ENCODE results near the gene IQUB. TPM values are rescaled to one million over a fixed set of nuclear protein-coding genes. Genes with fewer than 3 reads are reported as not detected.
"Not testable (repeated sequence)": the region's sequence is repeated elsewhere in the genome, so short reads cannot be mapped to it uniquely, and the experiment has no call there.

The IQUB gene
- polyA plus RNA-seq, 1 experiment, result 0.02 TPM

DNA sequence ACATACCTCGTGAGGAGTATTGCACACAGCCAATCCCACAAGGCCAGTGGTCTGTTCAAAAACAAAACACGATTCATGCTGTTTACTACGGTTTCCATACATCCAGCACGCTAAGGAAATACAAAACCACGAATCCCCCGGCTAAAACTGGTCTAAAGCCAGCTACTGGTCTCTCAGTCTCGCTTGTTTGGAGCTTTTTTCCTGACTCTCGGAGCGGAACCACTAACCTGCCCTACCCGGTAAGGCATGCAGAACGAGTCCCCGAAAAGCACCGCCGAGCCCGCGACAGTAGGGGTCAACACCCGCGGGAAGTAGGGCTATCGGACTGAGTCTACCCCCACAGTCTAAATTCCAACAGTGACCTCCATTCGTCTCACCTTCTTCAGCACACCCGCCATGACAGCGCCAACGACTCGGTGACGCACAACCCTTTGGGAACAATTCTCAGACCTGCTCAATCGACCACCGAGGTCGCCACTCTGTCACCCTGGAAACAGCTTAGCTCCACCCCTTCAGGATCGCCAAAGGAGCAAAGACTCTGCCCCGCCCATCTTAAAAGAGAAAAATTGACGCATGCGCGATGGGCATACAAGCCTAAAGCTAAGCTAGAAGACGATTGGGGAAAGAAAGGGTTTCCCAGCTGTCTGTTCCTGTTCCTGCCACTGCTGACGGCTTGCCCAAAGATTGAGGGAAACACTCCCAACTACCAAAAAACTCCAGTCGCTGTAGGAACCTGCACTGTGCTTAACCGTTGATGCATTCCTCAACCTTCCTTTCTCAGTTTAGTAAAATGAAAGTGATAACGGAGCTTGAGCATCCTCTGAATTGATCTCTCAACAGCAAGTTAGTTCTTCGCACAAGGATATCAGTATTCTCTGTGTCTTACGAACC is 23.2 kb upstream of the IQUB start, which contains the start of gene NDUFA5:
Gene NDUFA5, minus strand, starts transcription at position 421 of the 891 bp plus-strand sequence. Its CDS starts 23 bp downstream, at position 398.
- DNase-seq (ENCODE audit: low read depth), result peak; percentile 91
- H3K4me3 ChIP-seq (ENCODE audit: low read depth, low read length), result peak within 1 kb of the TSS; percentile 64
- H3K27me3 ChIP-seq (ENCODE audit: control insufficient read depth, insufficient read depth, low read length), result no peaks in the 10 kb centered on the region
- TF ChIP-seq, protein P1, sequence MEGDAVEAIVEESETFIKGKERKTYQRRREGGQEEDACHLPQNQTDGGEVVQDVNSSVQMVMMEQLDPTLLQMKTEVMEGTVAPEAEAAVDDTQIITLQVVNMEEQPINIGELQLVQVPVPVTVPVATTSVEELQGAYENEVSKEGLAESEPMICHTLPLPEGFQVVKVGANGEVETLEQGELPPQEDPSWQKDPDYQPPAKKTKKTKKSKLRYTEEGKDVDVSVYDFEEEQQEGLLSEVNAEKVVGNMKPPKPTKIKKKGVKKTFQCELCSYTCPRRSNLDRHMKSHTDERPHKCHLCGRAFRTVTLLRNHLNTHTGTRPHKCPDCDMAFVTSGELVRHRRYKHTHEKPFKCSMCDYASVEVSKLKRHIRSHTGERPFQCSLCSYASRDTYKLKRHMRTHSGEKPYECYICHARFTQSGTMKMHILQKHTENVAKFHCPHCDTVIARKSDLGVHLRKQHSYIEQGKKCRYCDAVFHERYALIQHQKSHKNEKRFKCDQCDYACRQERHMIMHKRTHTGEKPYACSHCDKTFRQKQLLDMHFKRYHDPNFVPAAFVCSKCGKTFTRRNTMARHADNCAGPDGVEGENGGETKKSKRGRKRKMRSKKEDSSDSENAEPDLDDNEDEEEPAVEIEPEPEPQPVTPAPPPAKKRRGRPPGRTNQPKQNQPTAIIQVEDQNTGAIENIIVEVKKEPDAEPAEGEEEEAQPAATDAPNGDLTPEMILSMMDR (IDR thresholded peaks at IDR 0.05; ENCODE audit: insufficient read depth, low read depth, low read length), result no peak
- POLR2A ChIA-PET, result interaction anchor here (0.6 to 1.4 kb wide), 2 partner anchors 8 to 23 kb away, joined by 3 to 6 read pairs; partner anchors contain the start of gene IQUB
- no peaks in the 10 kb centered on the region; the same call in 1 of the 2 replicates for H3K36me3 ChIP-seq (ENCODE audit: control insufficient read depth, insufficient read depth, low read length)
- CTCF ChIA-PET, result interaction anchor here (0.6 to 1.5 kb wide), 3 partner anchors 63 to 657 kb away, joined by 3 to 5 read pairs (median 3); no protein-coding TSS in a partner anchor

DNA sequence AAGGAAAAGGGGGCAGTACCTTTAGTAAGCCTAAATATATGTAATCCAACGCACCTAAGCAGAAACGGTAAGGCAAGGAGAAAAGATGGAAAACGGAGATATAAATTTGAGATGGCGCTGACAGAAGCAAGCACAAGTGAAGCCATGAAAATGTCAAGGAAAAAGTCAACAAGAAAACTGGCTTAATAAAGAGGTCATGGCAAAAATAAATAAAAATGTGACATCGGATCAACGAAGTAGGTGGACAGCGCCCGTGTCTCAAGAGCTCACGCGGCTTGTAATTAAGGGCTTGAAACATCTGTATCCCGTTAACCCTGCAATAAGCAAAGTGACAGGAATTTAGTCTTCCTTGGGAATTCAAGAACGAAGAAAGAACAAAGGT is 22.6 kb upstream of the IQUB start:
- H3K27me3 ChIP-seq (ENCODE audit: control insufficient read depth, insufficient read depth, low read length), result no peaks in the 10 kb centered on the region
- no peaks in the 10 kb centered on the region; the same call in 1 of the 2 replicates for H3K36me3 ChIP-seq (ENCODE audit: control insufficient read depth, insufficient read depth, low read length)
- POLR2A ChIA-PET, result interaction anchor here (0.6 to 1.4 kb wide), 2 partner anchors 8 to 22 kb away, joined by 3 to 6 read pairs; partner anchors contain the start of gene IQUB
- H3K4me3 ChIP-seq (ENCODE audit: low read depth, low read length), result peak overlapping the region; percentile 64
- CTCF ChIA-PET, result interaction anchor here (0.6 to 1.5 kb wide), 2 partner anchors 62 to 658 kb away, joined by 3 to 5 read pairs; no protein-coding TSS in a partner anchor
- DNase-seq (ENCODE audit: low read depth), result no peak
- TF ChIP-seq, protein P1 (IDR thresholded peaks at IDR 0.05; ENCODE audit: insufficient read depth, low read depth, low read length), result no peak

DNA sequence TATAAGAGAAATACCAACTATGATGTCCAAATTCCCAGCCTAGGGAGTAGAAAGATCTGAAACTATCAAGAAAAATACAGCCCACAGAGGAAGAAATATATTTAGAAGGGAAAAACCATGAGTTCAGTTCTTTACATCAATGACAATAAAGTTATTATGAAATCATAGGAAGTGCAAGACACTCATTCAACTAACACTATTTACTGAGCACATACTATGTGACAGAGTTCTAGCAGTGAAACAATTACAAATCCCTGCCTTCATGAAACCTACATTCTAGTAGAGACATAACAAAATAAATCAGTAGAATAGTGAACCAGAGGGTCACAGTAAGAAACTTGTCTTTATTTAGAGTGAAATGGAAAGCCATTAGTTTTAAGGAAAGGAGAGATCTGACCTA is 21.1 kb upstream of the IQUB start:
- TF ChIP-seq, protein P1 (IDR thresholded peaks at IDR 0.05; ENCODE audit: insufficient read depth, low read depth, low read length), result no peak
- H3K27me3 ChIP-seq (ENCODE audit: control insufficient read depth, insufficient read depth, low read length), result no peaks in the 10 kb centered on the region
- POLR2A ChIA-PET, result no interaction called here
- no peak overlapping the region for H3K4me3 ChIP-seq (ENCODE audit: low read depth, low read length)
- H3K36me3 ChIP-seq (ENCODE audit: control insufficient read depth, insufficient read depth, low read length), result no peaks in the 10 kb centered on the region; the same call in 1 of the 2 replicates
- CTCF ChIA-PET, result no interaction called here
- DNase-seq (ENCODE audit: low read depth), result no peak

- Histone ChIP-seq H3K27me3 (ENCODE audit: control insufficient read depth, insufficient read depth, low read length) (no peaks in the 10 kb centered on the region), H3K36me3 (ENCODE audit: control insufficient read depth, insufficient read depth, low read length) (peaks cover 3% of the 10 kb centered on the region), H3K4me3 (ENCODE audit: low read depth, low read length) (no peak overlapping the region)
- no peak for DNase-seq (ENCODE audit: low read depth)
- CTCF ChIA-PET, result no interaction called here
- TF ChIP-seq, protein P1 (IDR thresholded peaks at IDR 0.05; ENCODE audit: insufficient read depth, low read depth, low read length), result no peak
- POLR2A ChIA-PET, result no interaction called here
Measured at GRCh38 chr7:123553159-123553558, 18.8 kb upstream of the IQUB start.

- Histone ChIP-seq H3K27me3 (ENCODE audit: control insufficient read depth, insufficient read depth, low read length) (no peaks in the 10 kb centered on the region), H3K36me3 (ENCODE audit: control insufficient read depth, insufficient read depth, low read length) (peaks cover 3% of the 10 kb centered on the region), H3K4me3 (ENCODE audit: low read depth, low read length) (no peak overlapping the region)
- CTCF ChIA-PET, result no interaction called here
- TF ChIP-seq, protein P1 (IDR thresholded peaks at IDR 0.05; ENCODE audit: insufficient read depth, low read depth, low read length), result no peak
- DNase-seq (ENCODE audit: low read depth), result no peak
- POLR2A ChIA-PET, result no interaction called here
Measured at GRCh38 chr7:123552641-123553040, 18.2 kb upstream of the IQUB start.

GRCh38 chr7:123552134-123552533 is 17.7 kb upstream of the IQUB start:
- CTCF ChIA-PET, POLR2A ChIA-PET: not testable (repeated sequence)

More at GRCh38 chr7:123552134-123552533, 17.7 kb upstream of the IQUB start:
- not testable (repeated sequence) for H3K4me3 ChIP-seq (ENCODE audit: low read depth, low read length); H3K27me3 ChIP-seq (ENCODE audit: control insufficient read depth, insufficient read depth, low read length); DNase-seq (ENCODE audit: low read depth); H3K36me3 ChIP-seq (ENCODE audit: control insufficient read depth, insufficient read depth, low read length)

Measured in BJ (cell line).